Smooth muscle cell (in vitro differentiated cells): ENCODE measurements around the gene ENOX2. TPM values are rescaled to one million over a fixed set of nuclear protein-coding genes. Genes with fewer than 3 reads are reported as not detected.

Experiments
- DNase-seq: peaks from one replicate; lab custom pipeline; 2025; ENCODE audit not compliant: unreplicated experiment; lab: John Stamatoyannopoulos, UW
- H2AFZ ChIP-seq: fragments of 200-600 bp; sonication (generic); 2 replicates; pipeline ENCODE4 v1.6.0; 2016; ENCODE audit warnings: antibody characterized with exemption, low read depth, mild to moderate bottlenecking
- H3F3A ChIP-seq: fragments of 200-600 bp; sonication (generic); 2 replicates; pipeline ENCODE4 v1.6.0; 2017; ENCODE audit warnings: antibody characterized with exemption, low read depth
- H3K27ac ChIP-seq: fragments of 200-600 bp; sonication (generic); 2 replicates; pipeline ENCODE4 v1.5.1; 2016; ENCODE audit warnings: low read depth, mild to moderate bottlenecking
- H3K27me3 ChIP-seq: fragments of 200-600 bp; sonication (generic); 2 replicates; pipeline ENCODE4 v1.6.1; 2016; ENCODE audit warnings: low read depth, mild to moderate bottlenecking
- H3K36me3 ChIP-seq: fragments of 200-600 bp; sonication (generic); 2 replicates; pipeline ENCODE4 v1.5.1; 2016; ENCODE audit warnings: low read depth
- H3K4me1 ChIP-seq: fragments of 200-600 bp; sonication (generic); 2 replicates; pipeline ENCODE4 v1.5.1; 2016; ENCODE audit warnings: low read depth
- H3K4me2 ChIP-seq: fragments of 200-600 bp; sonication (generic); 2 replicates; pipeline ENCODE4 v1.6.0; 2016; ENCODE audit warnings: mild to moderate bottlenecking
- H3K4me3 ChIP-seq: fragments of 200-600 bp; sonication (generic); 2 replicates; pipeline ENCODE4 v1.5.1; 2016; ENCODE audit warnings: mild to moderate bottlenecking
- H3K79me2 ChIP-seq: fragments of 200-600 bp; sonication (generic); 2 replicates; pipeline ENCODE4 v1.6.0; 2016; ENCODE audit warnings: low read depth, mild to moderate bottlenecking
- H3K9ac ChIP-seq: fragments of 200-600 bp; sonication (generic); 2 replicates; pipeline ENCODE4 v1.6.0; 2016; ENCODE audit warnings: low read depth
- H3K9me3 ChIP-seq: fragments of 200-600 bp; sonication (generic); replicated peaks from 2 replicates; pipeline ENCODE4 v1.5.1; 2016; ENCODE audit warnings: low read depth
- H4K20me1 ChIP-seq: fragments of 200-600 bp; sonication (generic); 2 replicates; pipeline ENCODE4 v1.6.0; 2016; ENCODE audit warnings: low read depth
- CTCF ChIP-seq: fragments of 200-600 bp; sonication (generic); IDR thresholded peaks from 2 replicates; pipeline ENCODE4 v1.5.1; 2017; ENCODE audit warnings: borderline replicate concordance, mild to moderate bottlenecking, antibody characterized with exemption; ENCODE audit not compliant: insufficient read depth, poor library complexity, severe bottlenecking
- WGBS: methylation state at CpG from one replicate; pipeline ENCODE4 v1.1.7; 2016; ENCODE audit warnings: low lambda C conversion rate; 5-methylcytosine and 5-hydroxymethylcytosine counted together
- polyA plus RNA-seq: library from polyadenylated mRNA; unstranded; fragments of >200 nt; fragmentation: Nextera tagmentation; extraction: Ambion mirVana; gene quantifications from 2 replicates; pipeline ENCODE4 v1.2.1, GENCODE V29; 2016
- total RNA-seq: library from RNA; depleted of rRNA; stranded (reverse); fragments of >200 nt; gene quantifications from 2 replicates; pipeline ENCODE4 v1.2.3, GENCODE V29; 2014

Gene ENOX2
- total and polyA plus RNA-seq, 2 experiments from 2014 or later: 7.0 to 11.2 TPM

GRCh38 chrX:130665263-130665662 is 237.7 kb downstream of the ENOX2 start:
- no peaks in the 10 kb centered on the region for H3K36me3 ChIP-seq
- DNase-seq: no peak
- H2AFZ ChIP-seq: no peak overlapping the region
- H3K79me2 ChIP-seq: no peaks in the 10 kb centered on the region
- no peaks in the 10 kb centered on the region for H3K27me3 ChIP-seq
- TF ChIP-seq CTCF: no peak
- no peak overlapping the region for H3K9ac ChIP-seq
- H3K4me3 ChIP-seq: no peak overlapping the region
- WGBS: 65% methylated on average over 3 of the region's 3 CpGs
- H3F3A ChIP-seq: no peaks in the 10 kb centered on the region
- no peak overlapping the region for H3K4me2 ChIP-seq
- no peaks in the 10 kb centered on the region for H3K9me3 ChIP-seq
- H3K27ac ChIP-seq: no peak overlapping the region
- no peaks in the 10 kb centered on the region for H3K4me1 ChIP-seq
- H4K20me1 ChIP-seq: no peaks in the 10 kb centered on the region

GRCh38 chrX:130658310-130658709 is 244.7 kb downstream of the ENOX2 start:
- Histone ChIP-seq H3K9me3 (peaks cover 4% of the 10 kb centered on the region), H3F3A (no peaks in the 10 kb centered on the region), H2AFZ (no peak overlapping the region), H3K4me3 (no peak overlapping the region), H3K36me3 (no peaks in the 10 kb centered on the region), H3K9ac (no peak overlapping the region), H3K4me2 (no peak overlapping the region), H4K20me1 (no peaks in the 10 kb centered on the region), H3K79me2 (no peaks in the 10 kb centered on the region), H3K27me3 (no peaks in the 10 kb centered on the region), H3K4me1 (peaks cover 7% of the 10 kb centered on the region), H3K27ac (no peak overlapping the region)
- no peak for TF ChIP-seq CTCF
- DNase-seq: no peak

- no peak overlapping the region for H3K4me3 ChIP-seq
- no peaks in the 10 kb centered on the region for H3K79me2 ChIP-seq
- H3K36me3 ChIP-seq: no peaks in the 10 kb centered on the region
- no peaks in the 10 kb centered on the region for H3F3A ChIP-seq
- peaks cover 4% of the 10 kb centered on the region for H3K9me3 ChIP-seq
- H3K4me2 ChIP-seq: no peak overlapping the region
- H3K9ac ChIP-seq: no peak overlapping the region
- WGBS: 43% methylated on average over 4 of the region's 4 CpGs
- H2AFZ ChIP-seq: no peak overlapping the region
- H3K4me1 ChIP-seq: peaks cover 7% of the 10 kb centered on the region
- H3K27ac ChIP-seq: no peak overlapping the region
- no peak for DNase-seq
- no peaks in the 10 kb centered on the region for H3K27me3 ChIP-seq
- no peak for TF ChIP-seq CTCF
- H4K20me1 ChIP-seq: no peaks in the 10 kb centered on the region
Observed at GRCh38 chrX:130654409-130654950, 248.5 kb downstream of the ENOX2 start.

- 75% methylated on average over 6 of the region's 6 CpGs for WGBS
- no peaks in the 10 kb centered on the region for H3K27me3 ChIP-seq
Observed at GRCh38 chrX:130652824-130653578, 250.0 kb downstream of the ENOX2 start.

More at GRCh38 chrX:130652824-130653578, 250.0 kb downstream of the ENOX2 start:
- Histone ChIP-seq H3F3A (no peaks in the 10 kb centered on the region), H3K79me2 (no peaks in the 10 kb centered on the region), H4K20me1 (no peaks in the 10 kb centered on the region), H3K4me3 (no peak overlapping the region), H3K4me1 (peaks cover 7% of the 10 kb centered on the region), H3K4me2 (no peak overlapping the region), H2AFZ (no peak overlapping the region), H3K36me3 (no peaks in the 10 kb centered on the region), H3K9ac (no peak overlapping the region), H3K27ac (no peak overlapping the region), H3K9me3 (no peaks in the 10 kb centered on the region)
- no peak for TF ChIP-seq CTCF
- no peak for DNase-seq
